DOHH2 (cell line): Measurements from ENCODE around the gene EEFSEC.

Experiments
- H3F3A ChIP-seq: fragments of 200-600 bp; sonication (generic), shearing (Covaris generic); 2 replicates; pipeline ENCODE4 v1.6.0; 2016; ENCODE audit warnings: antibody characterized with exemption, mild to moderate bottlenecking; ENCODE audit not compliant: control insufficient read depth, insufficient read depth
- H3K27ac ChIP-seq: fragments of 200-600 bp; sonication (generic); 2 replicates; pipeline ENCODE4 v1.5.1; 2014; ENCODE audit warnings: low read depth, mild to moderate bottlenecking, low read length, moderate library complexity
- H3K27me3 ChIP-seq: fragments of 200-600 bp; sonication (generic); 2 replicates; pipeline ENCODE4 v1.6.1; 2014; ENCODE audit warnings: mild to moderate bottlenecking, low read length, mixed read lengths; ENCODE audit not compliant: control insufficient read depth
- H3K36me3 ChIP-seq: fragments of 200-600 bp; sonication (generic); 2 replicates; pipeline ENCODE4 v1.6.1; 2014; ENCODE audit warnings: mild to moderate bottlenecking, low read length, moderate library complexity, mixed read lengths; ENCODE audit not compliant: control insufficient read depth
- H3K4me1 ChIP-seq: fragments of 200-600 bp; sonication (generic); 2 replicates; pipeline ENCODE4 v1.6.1; 2014; ENCODE audit warnings: mild to moderate bottlenecking, low read length, mixed read lengths; ENCODE audit not compliant: control insufficient read depth
- H3K4me2 ChIP-seq: fragments of 200-600 bp; sonication (generic); 2 replicates; pipeline ENCODE4 v1.6.0; 2014; ENCODE audit warnings: mild to moderate bottlenecking, low read length, moderate library complexity
- H3K4me3 ChIP-seq: fragments of 200-600 bp; sonication (generic); 2 replicates; pipeline ENCODE4 v1.5.1; 2014; ENCODE audit warnings: mild to moderate bottlenecking, low read length, mixed read lengths
- H3K79me2 ChIP-seq: fragments of 200-600 bp; sonication (generic); 2 replicates; pipeline ENCODE4 v1.6.1; 2014; ENCODE audit warnings: mild to moderate bottlenecking, low read length, mixed read lengths; ENCODE audit not compliant: control insufficient read depth
- H3K9me2 ChIP-seq: fragments of 200-600 bp; sonication (generic); replicated peaks from 2 replicates; pipeline ENCODE4 v1.6.1; 2014; ENCODE audit warnings: mild to moderate bottlenecking, low read length, mixed read lengths; ENCODE audit not compliant: control insufficient read depth
- H3K9me3 ChIP-seq: fragments of 200-600 bp; sonication (generic); 2 replicates; pipeline ENCODE4 v1.6.1; 2014; ENCODE audit warnings: antibody characterized with exemption, low read length, mixed read lengths; ENCODE audit not compliant: control insufficient read depth, insufficient read depth
- H4K20me1 ChIP-seq: fragments of 200-600 bp; sonication (generic); 2 replicates; pipeline ENCODE4 v1.6.0; 2014; ENCODE audit warnings: low read depth, mild to moderate bottlenecking, antibody characterized with exemption, low read length, moderate library complexity; ENCODE audit not compliant: control insufficient read depth, insufficient read depth
- CTCF ChIP-seq: fragments of 200-600 bp; sonication (generic); IDR thresholded peaks from one replicate; pipeline ENCODE4 v1.5.1; 2014; ENCODE audit warnings: antibody characterized with exemption, mild to moderate bottlenecking, low read depth, low read length; ENCODE audit not compliant: poor library complexity, severe bottlenecking
- EZH2phosphoT487 ChIP-seq: fragments of 200-600 bp; sonication (generic); IDR thresholded peaks from 2 replicates; pipeline ENCODE4 v1.6.1; 2017; ENCODE audit warnings: borderline replicate concordance, mild to moderate bottlenecking, antibody characterized with exemption, low read length, moderate library complexity, mixed read lengths

The EEFSEC gene

GRCh38 chr3:128163432-128163831, 10.2 kb downstream of the EEFSEC start:
- no peak overlapping the region for H3K4me2 ChIP-seq
- no peak overlapping the region for H3K4me3 ChIP-seq
- no peaks in the 10 kb centered on the region for H3K9me3 ChIP-seq
- no peaks in the 10 kb centered on the region for H3F3A ChIP-seq
- H3K27me3 ChIP-seq: no peaks in the 10 kb centered on the region
- H3K27ac ChIP-seq: no peak overlapping the region
- no peaks in the 10 kb centered on the region for H3K9me2 ChIP-seq
- TF ChIP-seq CTCF (no peak), EZH2phosphoT487 (no peak)
- H4K20me1 ChIP-seq: peaks cover 11% of the 10 kb centered on the region; the same call in 1 of the 2 replicates
- peaks cover 74% of the 10 kb centered on the region for H3K79me2 ChIP-seq
- H3K36me3 ChIP-seq: peaks cover 13% of the 10 kb centered on the region
- H3K4me1 ChIP-seq: no peaks in the 10 kb centered on the region

GRCh38 chr3:128166971-128167453, 13.7 kb downstream of the EEFSEC start:
- H3F3A ChIP-seq: no peaks in the 10 kb centered on the region
- H3K9me3 ChIP-seq: no peaks in the 10 kb centered on the region
- no peaks in the 10 kb centered on the region for H3K4me1 ChIP-seq
- peaks cover 11% of the 10 kb centered on the region; the same call in 1 of the 2 replicates for H4K20me1 ChIP-seq
- H3K79me2 ChIP-seq: peaks cover 66% of the 10 kb centered on the region
- H3K27me3 ChIP-seq: no peaks in the 10 kb centered on the region
- no peak overlapping the region for H3K4me2 ChIP-seq
- TF ChIP-seq CTCF (no peak), EZH2phosphoT487 (no peak)
- H3K27ac ChIP-seq: no peak overlapping the region
- peaks cover 7% of the 10 kb centered on the region for H3K36me3 ChIP-seq
- no peak overlapping the region for H3K4me3 ChIP-seq
- H3K9me2 ChIP-seq: no peaks in the 10 kb centered on the region

GRCh38 chr3:128167646-128167972, 14.3 kb downstream of the EEFSEC start:
- peaks cover 11% of the 10 kb centered on the region; the same call in 1 of the 2 replicates for H4K20me1 ChIP-seq
- H3K4me3 ChIP-seq: no peak overlapping the region
- no peaks in the 10 kb centered on the region for H3K27me3 ChIP-seq
- TF ChIP-seq EZH2phosphoT487: no peak
- TF ChIP-seq CTCF: no peak
- H3F3A ChIP-seq: no peaks in the 10 kb centered on the region
- H3K9me2 ChIP-seq: no peaks in the 10 kb centered on the region
- H3K27ac ChIP-seq: no peak overlapping the region
- H3K36me3 ChIP-seq: peaks cover 3% of the 10 kb centered on the region; the same call in 1 of the 2 replicates
- peaks cover 66% of the 10 kb centered on the region for H3K79me2 ChIP-seq
- H3K9me3 ChIP-seq: no peaks in the 10 kb centered on the region
- H3K4me2 ChIP-seq: no peak overlapping the region
- no peaks in the 10 kb centered on the region for H3K4me1 ChIP-seq
